Measurements from ENCODE around the gene MYOZ2.

- TF ChIP-seq CTCF (IDR thresholded peaks at IDR 0.05) (no peak), POLR2A (IDR thresholded peaks at IDR 0.05) (no peak), POLR2AphosphoS5 (IDR thresholded peaks at IDR 0.05; ENCODE audit: insufficient read depth in 1 of 2, low read depth in 1 of 2) (no peak)
These were observed 70.1 kb downstream of the MYOZ2 start for GRCh38 chr4:119205690-119206089.
